ENCODE data around the gene TSPEAR.

Gene TSPEAR

GRCh38 chr21:44718093-44718492 is 6.7 kb upstream of the TSPEAR start:
- no peak for DNase-seq

GRCh38 chr21:44716984-44717383 is 5.6 kb upstream of the TSPEAR start:
- no peak for DNase-seq

- DNase-seq = no peak
Observed at GRCh38 chr21:44714905-44715304, 3.5 kb upstream of the TSPEAR start.

- DNase-seq = no peak
Observed at GRCh38 chr21:44713846-44714245, 2.5 kb upstream of the TSPEAR start.

- no peak for DNase-seq
Observed at GRCh38 chr21:44713130-44713529, 1.8 kb upstream of the TSPEAR start.

- DNase-seq = no peak
Observed at GRCh38 chr21:44712203-44713028, 1.0 kb upstream of the TSPEAR start.

GRCh38 chr21:44710756-44711326 is 531 bp downstream of the TSPEAR start:
- peak; percentile 77 for DNase-seq

- no peak for DNase-seq
Observed at GRCh38 chr21:44710294-44710665, 1.1 kb downstream of the TSPEAR start.

- DNase-seq = peak; percentile 82
Observed at GRCh38 chr21:44709426-44710293, 1.7 kb downstream of the TSPEAR start.

- DNase-seq = no peak
Observed at GRCh38 chr21:44708866-44709425, 2.4 kb downstream of the TSPEAR start.

- no peak for DNase-seq
Observed at GRCh38 chr21:44708213-44708865, 3.0 kb downstream of the TSPEAR start.

- DNase-seq = no peak
Observed at GRCh38 chr21:44706706-44707581, 4.4 kb downstream of the TSPEAR start.

- DNase-seq = no peak
Observed at GRCh38 chr21:44706026-44706705, 5.2 kb downstream of the TSPEAR start.

GRCh38 chr21:44704636-44705001 is 6.8 kb downstream of the TSPEAR start:
- DNase-seq = no peak

- no peak for DNase-seq
Observed at GRCh38 chr21:44703731-44704635, 7.4 kb downstream of the TSPEAR start.

- peak; percentile 10 for DNase-seq
Observed at GRCh38 chr21:44702973-44703730, 8.2 kb downstream of the TSPEAR start.

GRCh38 chr21:44702111-44702972 is 9.0 kb downstream of the TSPEAR start:
- DNase-seq = no peak

- DNase-seq = no peak
Observed at GRCh38 chr21:44701541-44701940, 9.8 kb downstream of the TSPEAR start.
